OCI-LY7 (cell line): Measurements from ENCODE around the gene IGF2BP2. TPM values are rescaled to one million over a fixed set of nuclear protein-coding genes. Genes with fewer than 3 reads are reported as not detected.

Source experiments
- BruUV-seq: library from RNA; stranded (reverse); fragments of 400-500 nt; replicated peaks from 2 replicates; lab custom pipeline; 2021; lab: Mats Ljungman, UMichigan
- CTCF ChIA-PET: fragments of 300-600 bp; sonication (Branson Sonifier 250); formaldehyde crosslinking; loops from one replicate; lab custom pipeline; 2022; ENCODE audit warnings: antibody characterized with exemption; ENCODE audit not compliant: unreplicated experiment; lab: Charles Lee
- POLR2A ChIA-PET: fragments of 300-600 bp; sonication (Branson Sonifier 250); formaldehyde crosslinking; loops from one replicate; lab custom pipeline; 2022; ENCODE audit warnings: antibody characterized with exemption; lab: Charles Lee
- DNase-seq: peaks from one replicate; pipeline ENCODE4 v3.0.0-alpha.2; 2015; ENCODE audit warnings: low spot score
- H2AFZ ChIP-seq: fragments of 200-600 bp; sonication (generic), shearing (Covaris generic); 2 replicates; pipeline ENCODE4 v1.6.1; 2014; ENCODE audit warnings: mild to moderate bottlenecking, antibody characterized with exemption, low read length, moderate library complexity
- H3K27ac ChIP-seq: fragments of 200-600 bp; sonication (generic); 2 replicates; pipeline ENCODE4 v1.5.1; 2014; ENCODE audit warnings: mixed run types, low read depth, mild to moderate bottlenecking, moderate library complexity, low read length, inconsistent platforms; ENCODE audit not compliant: poor library complexity, severe bottlenecking
- H3K36me3 ChIP-seq: fragments of 200-600 bp; sonication (generic); 2 replicates; pipeline ENCODE4 v1.6.1; 2014; ENCODE audit warnings: mild to moderate bottlenecking, antibody characterized with exemption, low read length, moderate library complexity, mixed read lengths; ENCODE audit not compliant: insufficient read depth
- H3K4me1 ChIP-seq: fragments of 200-600 bp; sonication (generic); 2 replicates; pipeline ENCODE4 v1.5.1; 2014; ENCODE audit warnings: mild to moderate bottlenecking, low read length; ENCODE audit not compliant: insufficient read depth, poor library complexity, severe bottlenecking
- H3K4me2 ChIP-seq: fragments of 200-600 bp; sonication (generic); 2 replicates; pipeline ENCODE4 v1.6.1; 2014; ENCODE audit warnings: mild to moderate bottlenecking, low read length
- H3K4me3 ChIP-seq: fragments of 200-600 bp; sonication (generic); 2 replicates; pipeline ENCODE4 v1.5.1; 2014; ENCODE audit warnings: mild to moderate bottlenecking, low read depth, low read length; ENCODE audit not compliant: poor library complexity, severe bottlenecking
- H3K79me2 ChIP-seq: fragments of 200-600 bp; sonication (generic); 2 replicates; pipeline ENCODE4 v1.6.1; 2016; ENCODE audit warnings: low read depth, mild to moderate bottlenecking, low read length, moderate library complexity, mixed read lengths; ENCODE audit not compliant: insufficient read depth
- H3K9me2 ChIP-seq: fragments of 200-600 bp; sonication (generic); 2 replicates; pipeline ENCODE4 v1.6.1; 2016; ENCODE audit warnings: mild to moderate bottlenecking, low read length, mixed read lengths; ENCODE audit not compliant: insufficient read depth
- H3K9me3 ChIP-seq: fragments of 200-600 bp; sonication (generic); 2 replicates; pipeline ENCODE4 v1.6.1; 2014; ENCODE audit warnings: mild to moderate bottlenecking, mixed run types, low read length, mixed read lengths
- H4K20me1 ChIP-seq: fragments of 200-600 bp; sonication (generic); 2 replicates; pipeline ENCODE4 v1.6.1; 2014; ENCODE audit warnings: mild to moderate bottlenecking, antibody characterized with exemption, low read length, moderate library complexity, mixed read lengths; ENCODE audit not compliant: insufficient read depth
- CTCF ChIP-seq: fragments of 200-600 bp; sonication (generic); conservative IDR thresholded peaks from 2 replicates; pipeline ENCODE4 v1.5.1; 2014; ENCODE audit warnings: mild to moderate bottlenecking, antibody characterized with exemption, low read length, moderate library complexity, mixed read lengths
- EZH2phosphoT487 ChIP-seq: fragments of 200-600 bp; sonication (generic); IDR thresholded peaks from 2 replicates; pipeline ENCODE4 v1.6.1; 2018; ENCODE audit warnings: low read depth, borderline replicate concordance, mild to moderate bottlenecking, mixed run types, antibody characterized with exemption, low read length, moderate library complexity, mixed read lengths
- intact Hi-C: fragments of 100-400 bp; cut with micrococcal nuclease; formaldehyde crosslinking; loops from one replicate; pipeline ENCODE4 v1.10.0; 2022; ENCODE audit not compliant: unreplicated experiment
- total RNA-seq, 2 experiments: library from RNA; depleted of rRNA in 1 of 2; stranded (reverse); fragments of >200 nt in 1 of 2; shearing (Covaris generic) in 1 of 2; gene quantifications; 2 replicates each; pipeline ENCODE4 v1.2.3, GENCODE V29; 2014 to 2022

Gene IGF2BP2
- total RNA-seq, 2 experiments from 2014 or later: not detected

DNA sequence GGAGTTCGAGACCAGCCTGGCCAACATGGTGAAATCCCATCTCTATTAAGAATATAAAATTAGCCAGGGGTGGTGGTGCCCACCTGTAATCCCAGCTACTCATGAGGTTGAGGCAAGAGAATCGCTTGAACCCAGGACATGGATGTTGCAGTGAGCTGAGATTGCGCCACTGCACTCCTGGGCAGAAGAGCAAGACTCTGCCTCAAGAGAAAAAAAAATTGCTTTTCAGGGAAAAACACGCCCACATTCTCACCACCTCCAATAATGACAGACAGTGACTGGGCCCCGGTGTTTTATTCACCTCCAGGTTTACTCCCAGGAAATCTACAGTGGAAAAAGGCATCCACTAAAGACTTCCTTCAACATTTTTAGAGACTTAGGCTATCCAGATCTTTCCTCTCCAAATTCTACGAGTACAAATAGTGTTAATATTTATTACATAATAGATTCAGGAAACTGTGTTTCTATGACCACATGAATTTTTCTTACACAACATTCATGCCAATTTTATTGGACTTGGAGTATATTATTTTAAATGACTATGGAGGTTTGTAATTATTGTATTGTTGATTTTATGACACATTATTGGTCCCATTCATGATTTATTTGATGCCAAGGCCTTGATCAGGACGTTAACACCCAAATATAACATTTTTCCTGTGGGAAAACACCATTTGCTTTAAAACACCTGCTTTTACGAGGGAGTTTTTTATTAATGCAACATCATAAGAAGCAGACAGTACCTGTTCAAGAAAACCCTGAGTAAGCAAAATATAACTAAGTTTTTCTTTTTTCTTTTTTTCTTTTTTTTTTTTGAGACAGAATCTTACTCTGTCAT lies 26.6 kb downstream of the IGF2BP2 start:
- Histone ChIP-seq H3K36me3 (no peaks in the 10 kb centered on the region), H3K4me3 (no peak overlapping the region), H3K4me2 (no peak overlapping the region), H3K27ac (no peak overlapping the region), H2AFZ (no peak overlapping the region), H3K9me2 (no peaks in the 10 kb centered on the region), H3K9me3 (no peaks in the 10 kb centered on the region), H4K20me1 (no peaks in the 10 kb centered on the region), H3K79me2 (no peaks in the 10 kb centered on the region), H3K4me1 (no peaks in the 10 kb centered on the region)
- no TSS peak for BruUV-seq
- CTCF ChIA-PET: no interaction called here
- DNase-seq: no peak
- no peak for TF ChIP-seq CTCF
- TF ChIP-seq EZH2phosphoT487: no peak
- POLR2A ChIA-PET: no interaction called here
- intact Hi-C loops: no loop called here

- no peak overlapping the region for H3K4me2 ChIP-seq
Measured at GRCh38 chr3:185797108-185797881, 27.5 kb downstream of the IGF2BP2 start.

More at GRCh38 chr3:185797108-185797881, 27.5 kb downstream of the IGF2BP2 start:
- no peak overlapping the region for H2AFZ ChIP-seq
- no peaks in the 10 kb centered on the region for H4K20me1 ChIP-seq
- H3K9me3 ChIP-seq: no peaks in the 10 kb centered on the region
- H3K4me1 ChIP-seq: no peaks in the 10 kb centered on the region
- CTCF ChIA-PET: no interaction called here
- intact Hi-C loops: no loop called here
- H3K4me3 ChIP-seq: no peak overlapping the region
- H3K36me3 ChIP-seq: no peaks in the 10 kb centered on the region
- no TSS peak for BruUV-seq
- POLR2A ChIA-PET: no interaction called here
- H3K79me2 ChIP-seq: no peaks in the 10 kb centered on the region
- TF ChIP-seq CTCF: no peak
- TF ChIP-seq EZH2phosphoT487: no peak
- DNase-seq: no peak
- H3K9me2 ChIP-seq: no peaks in the 10 kb centered on the region
- H3K27ac ChIP-seq: no peak overlapping the region
